Measurements from ENCODE around the gene TCAIM. TPM values are rescaled to one million over a fixed set of nuclear protein-coding genes. Genes with fewer than 3 reads are reported as not detected.
A peak's percentile ranks its signal among the peaks of the same experiment; 100 is the strongest.

The TCAIM gene
- total RNA-seq, 2 donors from 2014 or later: 22.9 to 26.7 TPM

GRCh38 chr3:44430466-44430865, 91.9 kb downstream of the TCAIM start:
- ATAC-seq (peak in 1 of 2 donors; percentile 63), DNase-seq (no peak)
- intact Hi-C loops (cut with DNase I): no loop called here

GRCh38 chr3:44434834-44435510, 96.4 kb downstream of the TCAIM start:
- no peak for DNase-seq
- intact Hi-C loops (cut with DNase I): no loop called here
- no peak for ATAC-seq

GRCh38 chr3:44436181-44436580, 97.6 kb downstream of the TCAIM start:
- intact Hi-C loops (cut with DNase I): no loop called here
- DNase-seq: no peak
- ATAC-seq: no peak

- DNase-seq (no peak), ATAC-seq (no peak)
- intact Hi-C loops (cut with DNase I): no loop called here
Observed at GRCh38 chr3:44437800-44438199, 99.2 kb downstream of the TCAIM start.

GRCh38 chr3:44439499-44440295, 101.1 kb downstream of the TCAIM start:
- peak; percentile 94 for ATAC-seq
- DNase-seq: peak; percentile 81
- intact Hi-C loops (cut with DNase I): no loop called here

GRCh38 chr3:44442596-44443309, 104.2 kb downstream of the TCAIM start:
- DNase-seq (no peak), ATAC-seq (no peak)
- intact Hi-C loops (cut with DNase I): no loop called here

GRCh38 chr3:44444437-44444836, 105.9 kb downstream of the TCAIM start:
- intact Hi-C loops (cut with DNase I): no loop called here

GRCh38 chr3:44444896-44445691, 106.5 kb downstream of the TCAIM start:
- ATAC-seq (no peak), DNase-seq (no peak)
- intact Hi-C loops (cut with DNase I): no loop called here

More at GRCh38 chr3:44444437-44444836, 105.9 kb downstream of the TCAIM start:
- no peak for ATAC-seq
- no peak for DNase-seq

GRCh38 chr3:44445786-44446185, 107.2 kb downstream of the TCAIM start:
- intact Hi-C loops (cut with DNase I): no loop called here
- ATAC-seq: no peak
- DNase-seq: no peak

- no peak for ATAC-seq
- intact Hi-C loops (cut with DNase I): no loop called here
Observed at GRCh38 chr3:44446929-44447328, 108.4 kb downstream of the TCAIM start.

GRCh38 chr3:44451441-44451840, 112.9 kb downstream of the TCAIM start:
- DNase-seq (no peak), ATAC-seq (no peak)
- intact Hi-C loops (cut with DNase I): no loop called here

More at GRCh38 chr3:44446929-44447328, 108.4 kb downstream of the TCAIM start:
- DNase-seq: no peak

- intact Hi-C loops (cut with DNase I): no loop called here
- DNase-seq (no peak), ATAC-seq (no peak)
Observed at GRCh38 chr3:44454258-44454657, 115.7 kb downstream of the TCAIM start.

GRCh38 chr3:44455318-44455717, 116.8 kb downstream of the TCAIM start:
- intact Hi-C loops (cut with DNase I): no loop called here
- ATAC-seq (no peak), DNase-seq (no peak)

Other genes starting within 250 kb of the TCAIM start
- gene TOPAZ1, start 96.9 kb upstream of the TCAIM start, total RNA-seq: not detected
- 10 to 100 TPM; 11.1 to 13.5 TPM for gene ZNF445, start 138.9 kb downstream of the TCAIM start, total RNA-seq
- gene ZKSCAN7, start 216.4 kb downstream of the TCAIM start, total RNA-seq: 1 to 10 TPM; 2.8 TPM
- 1 to 10 TPM; 1.8 to 2.5 TPM for gene ZNF660, start 246.2 kb downstream of the TCAIM start, total RNA-seq

Data from left cardiac atrium (tissue), 4 donors.